CD4-positive, alpha-beta T cell treated with Interleukin-6 for 4 hours (primary cell): ENCODE measurements around the gene RNF31.

Experiments
- DNase-seq: peaks from one replicate; pipeline ENCODE4 v3.0.0-alpha.2; 2020; ENCODE audit warnings: mixed read lengths

The RNF31 gene

DNA sequence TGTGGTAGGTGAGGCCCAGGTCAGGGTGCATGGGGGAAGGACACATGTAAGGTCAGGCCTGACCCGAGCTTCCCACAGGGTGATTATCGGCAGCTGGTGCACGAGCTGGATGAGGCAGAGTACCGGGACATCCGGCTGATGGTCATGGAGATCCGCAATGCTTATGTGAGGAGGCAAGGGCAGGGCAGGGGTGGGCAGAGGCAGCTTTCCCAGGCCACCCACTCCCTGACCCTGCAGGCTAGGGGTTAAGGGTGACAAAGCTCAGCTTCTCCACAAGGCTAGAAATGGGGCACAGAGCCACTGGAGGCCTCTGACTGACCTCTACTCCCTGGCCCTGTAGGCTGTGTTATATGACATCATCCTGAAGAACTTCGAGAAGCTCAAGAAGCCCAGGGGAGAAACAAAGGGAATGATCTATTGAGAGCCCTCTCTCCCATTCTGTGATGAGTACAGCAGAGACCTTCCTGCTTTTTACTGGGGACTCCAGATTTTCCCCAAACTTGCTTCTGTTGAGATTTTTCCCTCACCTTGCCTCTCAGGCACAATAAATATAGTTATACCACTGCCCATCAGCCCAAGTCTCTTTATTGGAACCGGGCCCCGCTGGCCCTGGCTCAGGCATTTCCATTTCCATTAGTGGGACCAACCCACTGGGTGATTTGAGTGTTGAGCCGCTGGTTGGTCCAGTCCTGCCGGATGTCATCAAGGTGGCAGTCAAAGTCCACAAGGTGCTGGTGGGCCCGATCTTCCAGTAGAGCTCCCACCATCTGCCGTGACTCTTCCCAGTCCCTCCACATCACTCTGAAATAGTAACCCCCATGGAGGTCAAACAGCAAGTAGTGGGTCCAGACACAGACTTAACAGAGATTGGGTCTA, 8.7 kb upstream of the RNF31 start:
- no peak for DNase-seq

DNA sequence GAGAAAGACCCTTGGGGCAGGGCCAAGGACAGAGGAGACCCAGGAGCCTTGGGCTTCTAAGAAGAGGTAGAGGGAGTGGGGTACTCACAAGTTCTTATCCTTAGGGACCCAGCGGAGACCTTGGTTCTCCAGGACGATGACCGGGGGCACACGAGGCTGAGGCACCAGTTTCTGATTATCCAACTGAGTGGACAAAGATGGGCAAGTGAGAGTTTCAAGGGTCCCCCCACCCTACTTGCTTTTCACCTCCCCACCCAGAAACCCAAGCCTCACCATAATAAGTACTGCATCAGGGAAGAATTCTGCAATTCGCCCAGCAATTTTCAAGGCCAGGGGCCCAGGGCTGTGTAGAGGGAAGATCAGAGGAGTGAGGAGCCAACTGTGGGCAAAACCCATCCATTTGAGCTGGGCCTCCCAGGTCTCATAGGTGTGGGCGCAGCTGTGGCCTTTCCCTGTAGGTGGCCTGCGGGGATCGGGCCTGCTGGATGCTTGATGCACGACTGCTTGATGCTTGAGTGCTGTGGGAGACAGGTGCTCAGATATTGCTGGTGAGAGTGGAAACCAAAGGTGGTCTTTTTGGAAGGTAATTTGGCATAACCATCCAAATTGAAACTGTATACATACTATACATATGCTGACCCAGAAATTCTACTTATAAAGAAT, 7.9 kb upstream of the RNF31 start:
- peak; percentile 12 for DNase-seq

DNA sequence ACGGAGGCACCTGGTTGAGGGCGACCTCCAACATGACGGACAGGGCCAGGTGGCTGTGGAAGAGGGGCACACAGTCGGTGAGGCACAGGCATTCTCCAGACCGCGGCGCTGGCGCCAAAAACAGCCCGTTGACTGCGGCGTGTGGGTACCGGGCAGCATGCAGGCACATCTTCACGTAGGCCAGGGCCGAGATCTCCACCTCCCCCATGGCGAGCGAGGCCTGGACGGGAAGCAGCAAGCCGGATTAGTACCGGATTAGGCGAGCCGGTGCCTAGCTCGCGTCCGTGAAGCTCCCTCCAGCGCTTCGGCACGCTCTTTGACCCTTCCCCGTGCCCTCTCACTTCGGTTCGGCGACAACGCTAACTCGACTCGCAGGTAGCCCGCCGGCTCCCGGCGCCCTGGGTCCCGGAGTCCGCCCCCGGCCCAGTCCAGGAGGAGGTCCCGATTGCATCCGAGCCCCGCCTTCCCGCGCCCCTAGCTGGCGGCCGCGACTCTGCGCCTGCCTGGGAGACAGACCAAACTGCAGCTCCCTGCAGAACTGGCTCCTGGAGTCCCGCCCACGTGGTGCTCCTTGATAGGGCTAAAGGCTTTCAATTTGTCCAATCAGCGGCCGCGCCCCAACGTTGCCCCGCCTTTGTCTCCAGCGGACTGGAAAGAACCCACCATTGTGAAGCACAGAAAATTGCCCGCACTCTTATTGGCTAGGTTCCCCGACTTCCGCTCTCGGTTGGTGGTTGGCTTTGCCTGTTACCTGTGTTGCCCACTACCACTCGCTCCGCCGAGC, 6.0 kb upstream of the RNF31 start, which contains the start of gene EMC9:
TSS of gene EMC9 (minus strand) at position 495 of the 784 bp plus-strand sequence. CDS start at position 208, 287 bp downstream.
- peak; percentile 100 for DNase-seq

DNA sequence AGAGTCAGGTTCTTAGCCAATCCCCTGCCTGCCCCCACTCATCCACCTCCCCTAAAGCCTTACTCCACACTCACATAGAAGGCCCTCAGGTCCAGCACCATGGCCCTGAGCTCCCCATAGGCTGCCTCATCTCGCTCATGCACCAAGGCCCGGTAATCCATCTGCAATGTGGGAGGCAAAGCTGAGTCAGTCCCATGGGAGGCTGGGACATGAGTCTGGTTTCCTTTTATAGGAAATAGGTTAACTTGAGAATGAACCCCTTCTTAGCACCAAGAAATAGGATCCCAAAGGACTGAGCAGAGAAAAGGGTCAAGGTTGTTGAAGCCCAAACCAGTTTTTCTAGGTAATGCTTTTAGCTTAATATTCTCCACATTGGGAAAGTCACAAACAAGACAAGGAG, 3.8 kb upstream of the RNF31 start:
- DNase-seq: no peak

DNA sequence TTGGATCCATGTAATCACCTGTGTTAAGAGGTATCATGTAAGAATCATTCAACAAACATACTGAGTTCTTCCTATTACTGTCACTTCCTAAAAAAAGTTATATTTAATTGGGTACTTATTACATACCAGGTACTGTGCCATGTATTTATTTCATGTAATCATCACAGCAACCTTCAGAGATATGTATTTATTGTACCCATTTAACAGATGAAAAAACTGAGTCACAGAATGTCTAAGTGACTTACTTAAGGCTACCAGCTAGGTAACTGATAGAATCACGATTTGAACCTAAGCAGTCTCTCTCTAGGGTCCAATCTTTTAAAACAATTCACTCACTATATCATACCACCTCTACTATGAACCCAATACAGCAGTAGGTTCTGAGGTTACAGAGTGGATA, 2.8 kb upstream of the RNF31 start:
- no peak for DNase-seq

DNA sequence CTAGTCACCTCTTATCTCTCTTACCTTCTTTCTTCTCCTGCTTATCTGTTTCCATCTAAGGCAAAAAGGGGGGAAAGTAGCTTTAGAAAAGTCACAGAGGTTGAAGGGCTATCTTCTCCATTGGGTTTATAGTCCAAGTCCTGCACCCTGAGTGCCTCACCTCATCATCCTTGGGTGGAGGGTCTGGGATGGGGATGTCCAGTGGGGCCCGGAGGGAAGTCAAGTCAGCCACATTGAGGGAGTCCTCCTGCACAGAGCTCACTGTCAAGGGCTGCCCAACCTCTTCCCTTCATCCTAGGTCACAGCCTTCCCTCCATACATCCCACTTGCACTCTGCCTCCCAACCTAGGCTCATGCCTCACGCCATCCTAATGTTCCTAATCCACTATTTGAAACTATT, 2.1 kb upstream of the RNF31 start:
- DNase-seq: no peak

DNA sequence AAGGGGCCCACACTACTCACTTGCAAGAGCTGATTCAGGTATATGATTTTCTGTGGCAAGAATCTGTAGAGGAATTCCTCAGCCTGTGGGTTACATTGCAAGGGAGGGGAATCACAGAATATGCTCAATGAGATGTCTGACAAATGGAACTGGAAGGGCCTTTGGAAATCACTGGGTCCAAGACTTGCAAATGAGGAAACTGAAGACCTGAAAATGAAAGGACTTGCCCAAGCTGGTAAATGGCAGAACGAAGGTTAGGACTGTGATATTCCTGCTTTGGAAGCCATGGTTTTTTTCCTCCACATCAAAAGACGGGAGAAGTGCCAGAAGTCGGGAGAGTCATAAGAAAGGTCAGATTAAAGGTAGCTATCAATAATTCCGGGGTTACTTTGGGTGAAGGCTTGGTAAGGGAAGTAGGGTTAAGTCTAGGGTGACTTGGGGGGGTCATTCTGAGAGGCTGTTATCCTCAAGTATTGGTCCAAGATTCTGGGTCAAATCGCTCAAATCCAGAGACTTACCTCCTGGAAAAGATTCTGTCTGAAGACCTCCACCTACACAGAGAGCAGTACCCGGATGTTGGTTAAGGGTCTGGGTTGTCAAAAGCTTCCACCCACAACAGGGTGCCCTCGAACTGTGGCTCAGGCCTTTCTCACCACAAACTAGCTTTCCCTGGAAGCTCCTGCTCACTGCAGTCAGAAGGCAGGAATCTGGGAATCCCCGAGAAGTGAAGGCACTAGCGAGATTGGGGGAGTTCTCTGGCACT, 1.4 kb upstream of the RNF31 start:
- no peak for DNase-seq

DNA sequence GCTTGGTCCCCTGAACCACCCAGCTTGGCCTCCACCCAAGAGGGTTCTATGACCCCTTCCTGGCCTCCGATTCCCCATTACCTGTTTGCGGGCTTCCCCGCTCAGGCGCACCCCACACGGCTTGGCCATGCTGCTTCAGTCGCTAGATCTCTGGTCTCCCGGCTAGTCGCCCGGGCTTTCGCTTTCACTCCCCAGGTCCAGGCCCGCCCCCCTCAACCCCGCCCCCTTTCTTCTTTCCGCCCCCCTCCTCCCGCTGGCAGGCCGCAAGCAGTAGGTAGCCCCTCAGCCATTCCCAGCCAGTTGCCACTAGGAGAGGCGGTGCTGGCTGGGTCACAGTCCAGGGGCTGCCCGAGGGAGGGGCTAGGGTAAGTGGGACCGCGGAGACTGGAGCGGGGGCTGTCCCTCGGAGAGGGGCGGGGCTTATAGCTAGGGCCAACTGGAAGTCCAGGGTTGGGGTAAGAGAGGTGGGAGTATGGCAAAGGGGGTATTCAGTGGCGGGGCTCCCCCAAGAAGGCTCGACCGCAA, 783 bp upstream of the RNF31 start, which contains the start of gene PSME2:
TSS of gene PSME2 (minus strand) at position 158 of the 525 bp plus-strand sequence. CDS start at position 129, 29 bp downstream.
- DNase-seq: peak; percentile 90

DNA sequence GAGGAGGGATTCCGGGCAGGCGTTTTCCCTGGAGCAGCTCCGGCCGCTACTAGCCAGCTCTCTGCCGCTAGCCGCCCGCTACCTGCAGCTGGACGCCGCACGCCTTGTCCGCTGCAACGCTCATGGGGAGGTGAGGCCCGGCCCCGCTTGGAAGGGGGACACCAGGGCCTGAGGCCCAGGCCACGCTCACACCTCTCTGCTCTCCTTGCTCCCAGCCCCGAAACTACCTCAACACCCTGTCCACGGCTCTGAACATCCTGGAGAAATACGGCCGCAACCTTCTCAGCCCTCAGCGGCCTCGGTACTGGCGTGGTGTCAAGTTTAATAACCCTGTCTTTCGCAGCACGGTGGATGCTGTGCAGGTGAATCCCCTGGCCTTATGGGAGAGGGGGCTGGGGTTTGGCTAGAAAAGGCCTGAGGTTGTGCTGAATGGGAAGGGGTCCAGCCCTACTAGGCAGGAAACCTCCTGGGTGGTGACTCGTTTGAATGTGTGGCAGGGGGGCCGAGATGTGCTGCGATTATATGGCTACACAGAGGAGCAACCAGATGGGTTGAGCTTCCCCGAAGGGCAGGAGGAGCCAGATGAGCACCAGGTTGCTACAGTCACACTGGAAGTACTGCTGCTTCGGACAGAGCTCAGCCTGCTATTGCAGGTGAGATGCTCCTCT, 597 bp downstream of the RNF31 start:
- no peak for DNase-seq

DNA sequence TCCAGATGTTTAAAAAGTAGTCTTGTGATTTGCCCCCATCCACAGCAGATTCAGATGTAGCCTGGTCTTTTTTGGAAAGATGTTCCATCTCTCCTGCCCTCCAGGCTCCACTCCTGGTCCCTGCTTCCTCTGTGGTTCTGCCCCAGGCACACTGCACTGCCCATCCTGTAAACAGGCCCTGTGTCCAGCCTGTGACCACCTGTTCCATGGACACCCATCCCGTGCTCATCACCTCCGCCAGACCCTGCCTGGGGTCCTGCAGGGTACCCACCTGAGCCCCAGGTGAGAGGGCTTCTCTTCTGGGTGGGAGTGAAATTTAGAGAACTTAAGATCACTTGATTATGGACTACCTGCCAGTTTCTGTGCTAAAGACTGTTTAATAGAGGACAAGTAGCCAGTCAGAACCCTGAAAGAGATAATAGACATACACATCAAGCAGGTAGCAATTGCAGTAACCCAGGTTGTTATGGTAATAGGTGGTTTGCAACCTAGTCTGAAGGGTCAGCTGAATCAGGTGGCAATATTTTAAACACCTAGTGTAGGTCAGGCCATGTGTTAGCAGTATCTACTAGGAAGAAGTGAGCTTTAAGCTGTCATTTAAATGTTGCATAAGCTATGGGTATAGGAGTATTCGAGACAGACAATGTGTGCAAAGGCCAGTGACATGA, 2.1 kb downstream of the RNF31 start:
- DNase-seq: no peak

DNA sequence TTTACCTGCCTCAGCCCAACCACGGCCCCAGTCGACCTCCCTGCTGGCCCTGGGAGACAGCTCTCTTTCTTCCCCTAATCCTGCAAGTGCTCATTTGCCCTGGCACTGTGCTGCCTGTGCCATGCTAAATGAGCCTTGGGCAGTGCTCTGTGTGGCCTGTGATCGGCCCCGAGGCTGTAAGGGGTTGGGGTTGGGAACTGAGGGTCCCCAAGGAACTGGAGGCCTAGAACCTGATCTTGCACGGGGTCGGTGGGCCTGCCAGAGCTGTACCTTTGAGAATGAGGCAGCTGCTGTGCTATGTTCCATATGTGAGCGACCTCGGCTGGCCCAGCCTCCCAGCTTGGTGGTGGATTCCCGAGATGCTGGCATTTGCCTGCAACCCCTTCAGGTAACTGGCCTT, 2.8 kb downstream of the RNF31 start:
- no peak for DNase-seq

DNA sequence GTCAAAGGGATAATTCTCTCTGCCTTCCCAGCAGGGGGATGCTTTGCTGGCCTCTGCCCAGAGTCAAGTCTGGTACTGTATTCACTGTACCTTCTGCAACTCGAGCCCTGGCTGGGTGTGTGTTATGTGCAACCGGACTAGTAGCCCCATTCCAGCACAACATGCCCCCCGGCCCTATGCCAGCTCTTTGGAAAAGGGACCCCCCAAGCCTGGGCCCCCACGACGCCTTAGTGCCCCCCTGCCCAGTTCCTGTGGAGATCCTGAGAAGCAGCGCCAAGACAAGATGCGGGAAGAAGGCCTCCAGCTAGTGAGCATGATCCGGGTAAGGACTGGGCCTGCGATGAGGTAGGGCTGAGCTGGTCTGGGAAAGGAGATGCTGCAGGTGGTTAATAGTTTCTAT, 3.3 kb downstream of the RNF31 start:
- no peak for DNase-seq

DNA sequence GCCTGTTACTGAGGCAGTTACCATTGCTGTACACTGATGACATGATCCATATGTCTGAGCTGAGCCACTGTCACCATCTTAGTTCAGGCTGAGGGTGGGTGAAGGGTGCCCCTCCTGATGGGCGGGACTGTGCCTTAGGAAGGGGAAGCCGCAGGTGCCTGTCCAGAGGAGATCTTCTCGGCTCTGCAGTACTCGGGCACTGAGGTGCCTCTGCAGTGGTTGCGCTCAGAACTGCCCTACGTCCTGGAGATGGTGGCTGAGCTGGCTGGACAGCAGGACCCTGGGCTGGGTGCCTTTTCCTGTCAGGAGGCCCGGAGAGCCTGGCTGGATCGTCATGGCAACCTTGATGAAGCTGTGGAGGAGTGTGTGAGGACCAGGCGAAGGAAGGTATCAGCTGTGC, 3.7 kb downstream of the RNF31 start:
- no peak for DNase-seq

DNA sequence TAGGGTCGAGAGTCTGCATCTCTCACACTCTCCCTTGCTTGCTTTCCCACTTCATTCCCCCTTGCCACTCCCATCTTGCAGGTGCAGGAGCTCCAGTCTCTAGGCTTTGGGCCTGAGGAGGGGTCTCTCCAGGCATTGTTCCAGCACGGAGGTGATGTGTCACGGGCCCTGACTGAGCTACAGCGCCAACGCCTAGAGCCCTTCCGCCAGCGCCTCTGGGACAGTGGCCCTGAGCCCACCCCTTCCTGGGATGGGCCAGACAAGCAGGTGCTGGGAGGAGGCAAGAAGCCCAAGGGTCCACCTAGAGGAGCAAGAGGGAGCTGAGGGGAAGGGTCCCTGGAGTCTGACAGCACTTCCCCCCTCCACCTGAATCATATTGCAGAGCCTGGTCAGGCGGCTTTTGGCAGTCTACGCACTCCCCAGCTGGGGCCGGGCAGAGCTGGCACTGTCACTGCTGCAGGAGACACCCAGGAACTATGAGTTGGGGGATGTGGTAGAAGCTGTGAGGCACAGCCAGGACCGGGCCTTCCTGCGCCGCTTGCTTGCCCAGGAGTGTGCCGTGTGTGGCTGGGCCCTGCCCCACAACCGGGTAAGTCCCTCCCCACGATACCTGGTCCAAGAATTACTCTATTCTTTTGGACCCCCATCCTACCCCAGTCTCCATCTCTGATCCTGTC, 4.2 kb downstream of the RNF31 start:
- DNase-seq: no peak

DNA sequence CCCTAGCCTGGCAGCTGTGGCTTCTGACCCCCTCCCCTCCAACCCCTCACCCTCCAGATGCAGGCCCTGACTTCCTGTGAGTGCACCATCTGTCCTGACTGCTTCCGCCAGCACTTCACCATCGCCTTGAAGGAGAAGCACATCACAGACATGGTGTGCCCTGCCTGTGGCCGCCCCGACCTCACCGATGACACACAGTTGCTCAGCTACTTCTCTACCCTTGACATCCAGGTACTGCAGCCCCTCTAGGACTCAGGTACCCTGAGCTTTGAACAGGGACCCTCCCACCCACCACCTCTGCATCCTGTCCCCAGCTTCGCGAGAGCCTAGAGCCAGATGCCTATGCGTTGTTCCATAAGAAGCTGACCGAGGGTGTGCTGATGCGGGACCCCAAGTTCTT, 7.8 kb downstream of the RNF31 start:
- no peak for DNase-seq

DNA sequence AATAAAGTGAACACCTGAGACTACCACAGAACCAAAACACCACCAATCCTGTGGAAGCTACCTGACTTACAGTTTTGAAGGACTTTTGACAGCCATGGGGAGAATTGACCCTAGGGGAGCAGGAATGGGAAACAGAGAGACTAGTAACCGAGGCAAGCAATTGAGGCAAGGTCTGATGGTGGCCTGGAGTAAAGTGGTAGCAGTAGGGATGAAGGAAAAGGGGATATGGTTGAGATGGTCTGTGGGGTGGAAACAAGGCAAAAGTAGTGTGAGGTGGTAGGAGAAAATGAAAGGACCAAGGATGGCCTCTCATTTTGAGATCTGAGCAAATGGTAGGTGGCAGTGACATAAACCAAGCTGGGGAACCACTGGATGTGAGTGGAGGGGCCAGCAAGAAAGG, 9.5 kb downstream of the RNF31 start:
- no peak for DNase-seq

DNA sequence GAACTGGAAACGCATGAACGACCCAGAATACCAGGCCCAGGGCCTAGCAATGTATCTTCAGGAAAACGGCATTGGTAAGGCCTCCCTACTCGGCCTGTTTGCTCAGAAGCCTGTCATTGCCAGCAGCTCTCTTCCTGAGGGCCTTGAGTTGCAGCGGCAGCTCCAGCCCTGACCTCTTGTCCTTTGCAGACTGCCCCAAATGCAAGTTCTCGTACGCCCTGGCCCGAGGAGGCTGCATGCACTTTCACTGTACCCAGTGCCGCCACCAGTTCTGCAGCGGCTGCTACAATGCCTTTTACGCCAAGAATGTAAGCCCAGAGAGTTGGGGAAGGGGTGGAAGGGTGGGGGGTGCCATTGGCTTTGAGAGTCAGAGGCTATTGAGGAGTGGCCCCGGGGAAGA, 10.0 kb downstream of the RNF31 start:
- DNase-seq: no peak

DNA sequence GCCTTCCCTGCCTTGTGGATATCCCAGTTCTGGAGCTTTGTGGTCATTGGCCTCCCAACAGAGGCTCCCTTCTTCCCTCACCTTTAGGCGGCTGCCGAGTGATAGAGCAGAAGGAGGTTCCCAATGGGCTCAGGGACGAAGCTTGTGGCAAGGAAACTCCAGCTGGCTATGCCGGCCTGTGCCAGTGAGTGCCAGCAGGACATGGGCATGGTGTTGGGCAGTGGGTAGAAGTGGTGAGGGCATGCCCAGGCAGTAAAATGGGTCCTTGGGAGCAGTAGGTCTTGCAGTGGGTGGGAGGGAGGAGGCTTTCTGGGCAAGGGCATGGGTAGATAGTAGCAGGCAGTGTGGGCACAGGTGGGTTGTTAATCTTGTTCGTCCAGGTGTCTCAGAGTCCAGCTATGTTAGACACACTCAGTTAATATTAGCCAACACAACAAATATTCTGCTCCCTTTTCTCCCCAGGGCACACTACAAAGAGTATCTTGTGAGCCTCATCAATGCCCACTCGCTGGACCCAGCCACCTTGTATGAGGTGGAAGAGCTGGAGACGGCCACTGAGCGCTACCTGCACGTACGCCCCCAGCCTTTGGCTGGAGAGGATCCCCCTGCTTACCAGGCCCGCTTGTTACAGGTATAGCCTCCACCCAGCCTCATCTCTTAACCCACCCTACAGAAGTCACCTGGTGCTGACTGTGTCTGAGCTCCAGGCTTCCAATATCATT, 12.6 kb downstream of the RNF31 start:
- no peak for DNase-seq

DNA sequence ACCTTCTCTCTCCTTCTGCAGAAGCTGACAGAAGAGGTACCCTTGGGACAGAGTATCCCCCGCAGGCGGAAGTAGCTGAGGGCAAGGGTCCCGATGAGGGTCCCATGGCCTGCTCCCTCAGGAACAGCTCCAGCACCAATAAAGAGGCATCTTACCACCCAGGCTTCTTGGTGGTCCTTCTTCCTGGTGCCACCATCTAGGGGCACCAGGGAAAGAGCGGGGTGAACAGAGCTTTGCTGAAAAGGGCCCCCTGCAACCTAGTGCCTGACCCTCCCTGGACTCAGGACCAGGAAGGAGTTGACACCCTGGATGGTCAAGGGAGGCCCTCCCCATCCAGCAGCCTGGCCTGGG, 13.2 kb downstream of the RNF31 start:
- no peak for DNase-seq
